Sigmoid colon (tissue), 7 donors: Measurements from ENCODE around the gene SULT1C2. TPM values are rescaled to one million over a fixed set of nuclear protein-coding genes. Genes with fewer than 3 reads are reported as not detected.

Experiments
- DNase-seq: peaks from one replicate; pipeline ENCODE4 v3.0.0-alpha.2; 2019
- H3K27ac ChIP-seq, 4 donors: fragments of 200-600 bp; sonication (generic); one replicate each; pipeline ENCODE4 v1.5.1; 2016 to 2019; ENCODE audit warnings: mild to moderate bottlenecking in 1 of 4
- H3K27me3 ChIP-seq, 3 donors: fragments of 200-600 bp; sonication (generic); one replicate each; pipeline ENCODE4 v1.5.1; 2019; ENCODE audit warnings: mild to moderate bottlenecking in 1 of 3
- H3K36me3 ChIP-seq, 4 donors: fragments of 200-600 bp; sonication (generic); one replicate each; pipeline ENCODE4 v1.5.1; 2016 to 2019
- H3K4me1 ChIP-seq, 4 donors: fragments of 200-600 bp; sonication (generic); one replicate each; pipeline ENCODE4 v1.5.1; 2017 to 2019
- H3K4me3 ChIP-seq, 4 donors: fragments of 200-600 bp; sonication (generic); one replicate each; pipeline ENCODE4 v1.5.1; 2017 to 2019; ENCODE audit warnings: mild to moderate bottlenecking in 2 of 4, moderate library complexity in 1 of 4
- H3K9me3 ChIP-seq, 4 donors: fragments of 200-600 bp in 3 of 4; sonication (generic) in 3 of 4; one replicate each; pipeline versions ENCODE4 v1.5.1 to v1.6.1; 2013 to 2019
- EP300 ChIP-seq, 4 donors: sonication (generic); formaldehyde crosslinking; IDR thresholded peaks; one replicate each; pipeline ENCODE4 v1.6.1; 2017; ENCODE audit warnings: antibody characterized with exemption in 4 of 4
- POLR2A ChIP-seq, 2 donors: fragments of 450-650 bp; IDR thresholded peaks; one replicate each; pipeline ENCODE4 v1.6.1; 2016; ENCODE audit warnings: antibody characterized with exemption in 2 of 2, mild to moderate bottlenecking in 2 of 2, moderate library complexity in 2 of 2
- POLR2AphosphoS5 ChIP-seq, 4 donors: sonication (generic); formaldehyde crosslinking; IDR thresholded peaks; one replicate each; pipeline ENCODE4 v1.6.1; 2017; ENCODE audit warnings: antibody characterized with exemption in 4 of 4
- WGBS, 2 donors: extraction: QIAGEN DNeasy Blood & Tissue Kit; methylation state at CpG; one replicate each; pipeline ENCODE4 v1.1.7; 2013; 5-methylcytosine and 5-hydroxymethylcytosine counted together
- intact Hi-C: fragments of 100-400 bp; cut with DNase I; formaldehyde crosslinking; loops from one replicate; pipeline ENCODE4 v1.15.1; 2023
- polyA plus RNA-seq, 3 donors: library from polyadenylated mRNA; stranded (reverse); fragments of 200-250 nt; gene quantifications; one replicate each; pipeline ENCODE4 v1.2.3, GENCODE V29; 2013
- total RNA-seq, 4 donors: library from RNA; depleted of rRNA; stranded (reverse); fragments of >200 nt; gene quantifications; one replicate each; pipeline ENCODE4 v1.1.0, GENCODE V29; 2016
- TF ChIP-seq, protein P1 (sequence below), 4 experiments: fragments of 450-650 bp in 3 of 4; fragments of 200-600 bp in 1 of 4; IDR thresholded peaks; one replicate each; pipeline ENCODE4 v1.5.1; 2016 to 2019; ENCODE audit warnings: antibody characterized with exemption in 4 of 4, mild to moderate bottlenecking in 3 of 4, moderate library complexity in 2 of 4
- donor health status: healthy with polysubstance abuse.
- donor health status: Bipolar disorder and iron deficiency.
- donor health status: healthy.

The SULT1C2 gene
- under 1 TPM in 1 of 4 donors, not detected in 3; 0.28 TPM for total RNA-seq
- polyA plus RNA-seq = 1 to 10 TPM in 1 of 3 donors, under 1 TPM in 1, not detected in 1; 0.67 to 1.8 TPM

DNA sequence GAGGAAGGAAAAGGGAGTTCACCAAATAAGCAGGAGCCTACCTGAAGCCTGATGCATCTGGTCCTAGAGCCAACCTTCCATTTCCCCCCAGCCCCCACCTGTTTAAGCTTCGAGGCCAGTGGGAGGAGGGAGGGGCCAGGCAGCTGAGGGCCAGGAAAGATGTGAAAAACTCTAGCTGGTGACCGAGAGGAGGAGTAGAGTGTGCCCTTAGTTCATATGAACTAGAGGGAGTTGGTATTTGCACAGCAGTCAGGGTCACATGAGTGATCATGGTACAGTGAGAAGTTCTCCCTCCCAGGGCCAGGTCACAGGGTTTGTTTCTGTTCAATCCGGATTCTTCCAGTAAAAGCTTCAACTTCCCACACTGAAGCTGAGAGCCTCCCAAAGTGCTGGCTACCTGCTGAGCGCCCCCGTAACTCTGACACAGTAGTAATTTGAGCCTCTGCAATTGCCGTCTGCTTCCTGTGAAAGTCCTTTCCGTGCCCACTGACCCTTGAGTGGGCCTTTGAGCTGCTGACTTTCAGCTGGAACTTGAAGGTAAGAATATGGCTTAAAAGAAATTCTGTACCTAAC lies at the start of gene SULT1C2:
TSS of gene SULT1C2 (plus strand) at position 362 of the 573 bp plus-strand sequence. CDS start 4,773 bp downstream, outside the sequence.
- Histone ChIP-seq H3K36me3 (no peaks in the 10 kb centered on the region), H3K4me1 (no peaks in the 10 kb centered on the region), H3K27me3 (no peaks in the 10 kb centered on the region), H3K9me3 (no peaks in the 10 kb centered on the region), H3K27ac (no peak within 1 kb of the TSS), H3K4me3 (no peak within 1 kb of the TSS)
- WGBS, 2 donors = 30 to 51% methylated on average over 7 of the region's 7 CpGs
- intact Hi-C loops = no loop called here
- no peak for DNase-seq
- TF ChIP-seq, protein P1, sequence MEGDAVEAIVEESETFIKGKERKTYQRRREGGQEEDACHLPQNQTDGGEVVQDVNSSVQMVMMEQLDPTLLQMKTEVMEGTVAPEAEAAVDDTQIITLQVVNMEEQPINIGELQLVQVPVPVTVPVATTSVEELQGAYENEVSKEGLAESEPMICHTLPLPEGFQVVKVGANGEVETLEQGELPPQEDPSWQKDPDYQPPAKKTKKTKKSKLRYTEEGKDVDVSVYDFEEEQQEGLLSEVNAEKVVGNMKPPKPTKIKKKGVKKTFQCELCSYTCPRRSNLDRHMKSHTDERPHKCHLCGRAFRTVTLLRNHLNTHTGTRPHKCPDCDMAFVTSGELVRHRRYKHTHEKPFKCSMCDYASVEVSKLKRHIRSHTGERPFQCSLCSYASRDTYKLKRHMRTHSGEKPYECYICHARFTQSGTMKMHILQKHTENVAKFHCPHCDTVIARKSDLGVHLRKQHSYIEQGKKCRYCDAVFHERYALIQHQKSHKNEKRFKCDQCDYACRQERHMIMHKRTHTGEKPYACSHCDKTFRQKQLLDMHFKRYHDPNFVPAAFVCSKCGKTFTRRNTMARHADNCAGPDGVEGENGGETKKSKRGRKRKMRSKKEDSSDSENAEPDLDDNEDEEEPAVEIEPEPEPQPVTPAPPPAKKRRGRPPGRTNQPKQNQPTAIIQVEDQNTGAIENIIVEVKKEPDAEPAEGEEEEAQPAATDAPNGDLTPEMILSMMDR (IDR thresholded peaks at IDR 0.05) = no peak
- no peak for TF ChIP-seq EP300 (IDR thresholded peaks at IDR 0.05)
- TF ChIP-seq POLR2A (IDR thresholded peaks at IDR 0.05) = no peak
- no peak for TF ChIP-seq POLR2AphosphoS5 (IDR thresholded peaks at IDR 0.05)

- Histone ChIP-seq H3K36me3 (no peaks in the 10 kb centered on the region), H3K9me3 (peaks cover 0 to 3% (median 1%) of the 10 kb centered on the region in 4 donors), H3K27ac (no peak within 1 kb of the TSS), H3K4me3 (no peak within 1 kb of the TSS), H3K4me1 (no peaks in the 10 kb centered on the region), H3K27me3 (no peaks in the 10 kb centered on the region)
- intact Hi-C loops = no loop called here
- DNase-seq = no peak
- WGBS, 2 donors = 71 to 89% methylated on average over 2 of the region's 2 CpGs
- TF ChIP-seq, protein P1 (IDR thresholded peaks at IDR 0.05) = no peak
- TF ChIP-seq EP300 (IDR thresholded peaks at IDR 0.05) (no peak), POLR2A (IDR thresholded peaks at IDR 0.05) (no peak)
These were observed 48.9 kb upstream of the SULT1C2 start, which contains the start of gene SULT1C3 for GRCh38 chr2:108239786-108240185. SULT1C3 (plus strand) TSS chr2:108239968; CDS start chr2:108247195, 7,227 bp downstream.

DNA sequence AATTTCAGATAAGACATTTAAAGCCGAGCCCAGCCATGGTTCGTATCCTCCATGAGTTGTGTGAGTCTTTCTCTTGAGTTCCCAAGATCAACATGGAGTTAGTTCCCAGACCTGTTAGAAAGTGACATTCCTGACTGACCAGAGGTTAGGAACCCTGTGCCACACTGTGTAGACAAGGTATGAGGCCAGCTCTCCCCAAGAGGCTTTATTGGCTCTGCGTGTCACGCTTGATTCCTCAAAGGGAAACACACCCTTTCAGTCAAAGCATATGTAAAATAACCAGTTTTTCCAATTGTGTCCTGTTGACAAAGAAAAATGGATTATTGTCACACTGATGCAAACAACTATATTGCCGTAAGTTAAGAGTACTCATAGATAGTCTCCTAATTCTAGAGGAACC lies 47.7 kb upstream of the SULT1C2 start:
- no peak overlapping the region for H3K27ac ChIP-seq
- no peaks in the 10 kb centered on the region for H3K4me1 ChIP-seq

DNA sequence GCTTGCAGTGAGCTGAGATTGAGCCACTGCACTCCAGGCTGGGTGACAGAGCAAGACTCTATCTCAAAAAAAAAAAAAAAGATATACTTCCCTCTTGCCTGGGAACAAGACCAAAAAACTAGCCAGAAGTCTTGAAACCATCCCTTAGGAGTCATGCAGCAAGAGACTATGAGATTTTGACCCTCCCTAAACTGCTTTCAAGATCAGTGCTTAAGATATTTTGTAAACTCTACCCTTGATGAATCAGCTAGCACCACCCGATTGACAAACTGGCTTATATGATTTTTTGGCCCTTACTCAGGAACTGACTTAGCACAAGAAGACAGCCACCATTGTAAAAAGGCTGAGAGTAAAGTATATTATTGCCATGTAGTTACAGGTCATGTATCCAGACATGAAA lies 45.1 kb upstream of the SULT1C2 start:
- no peaks in the 10 kb centered on the region for H3K36me3 ChIP-seq
- no peak overlapping the region for H3K27ac ChIP-seq
- 62 to 84% methylated on average over 1 of the region's 1 CpG for WGBS, 2 donors
- H3K27me3 ChIP-seq = no peaks in the 10 kb centered on the region
- intact Hi-C loops = no loop called here
- no peaks in the 10 kb centered on the region for H3K4me1 ChIP-seq
- peaks cover 0 to 4% (median 0%) of the 10 kb centered on the region in 4 donors for H3K9me3 ChIP-seq
- no peak for DNase-seq
- no peak overlapping the region for H3K4me3 ChIP-seq
- TF ChIP-seq EP300 (IDR thresholded peaks at IDR 0.05) (no peak), POLR2A (IDR thresholded peaks at IDR 0.05) (no peak), POLR2AphosphoS5 (IDR thresholded peaks at IDR 0.05) (no peak)
- TF ChIP-seq, protein P1 (IDR thresholded peaks at IDR 0.05) = no peak

More for the DNA sequence above, 47.7 kb upstream of the SULT1C2 start:
- H3K36me3 ChIP-seq = no peaks in the 10 kb centered on the region
- no peaks in the 10 kb centered on the region for H3K27me3 ChIP-seq
- 93 to 95% methylated on average over 5 of the region's 5 CpGs for WGBS, 2 donors
- no peak for DNase-seq
- TF ChIP-seq, protein P1 (IDR thresholded peaks at IDR 0.05) = no peak
- TF ChIP-seq POLR2A (IDR thresholded peaks at IDR 0.05) (no peak), EP300 (IDR thresholded peaks at IDR 0.05) (no peak), POLR2AphosphoS5 (IDR thresholded peaks at IDR 0.05) (no peak)
- H3K4me3 ChIP-seq = no peak overlapping the region
- peaks cover 0 to 7% (median 2%) of the 10 kb centered on the region in 4 donors for H3K9me3 ChIP-seq
- intact Hi-C loops = no loop called here
